DND-41 (cell line): ENCODE results near the gene KIF25.

Source experiments
- ATAC-seq: fragments of 200-7000 bp; cut with Tn5 transposase; 3 replicates; pipeline ENCODE4 v1.9.1; 2021; ENCODE audit warnings: low read depth; ENCODE audit not compliant: insufficient read depth
- DNase-seq: peaks from one replicate; pipeline ENCODE4 v3.0.0-alpha.2; 2020
- H2AFZ ChIP-seq: 2 replicates; pipeline ENCODE4 v1.6.0; 2012; ENCODE audit warnings: low read depth, low read length
- H3K27ac ChIP-seq: 2 replicates; pipeline ENCODE4 v1.5.1; 2012; ENCODE audit warnings: low read length, inconsistent platforms
- H3K27me3 ChIP-seq: fragments of 200-600 bp; sonication (generic); 2 replicates; pipeline ENCODE4 v1.6.0; 2012; ENCODE audit warnings: low read length, mild to moderate bottlenecking, inconsistent platforms; ENCODE audit not compliant: insufficient read depth, poor library complexity
- H3K36me3 ChIP-seq: 2 replicates; pipeline ENCODE4 v1.5.1; 2012; ENCODE audit warnings: low read length, inconsistent platforms; ENCODE audit not compliant: insufficient read depth
- H3K4me1 ChIP-seq: 2 replicates; pipeline ENCODE4 v1.5.1; 2012; ENCODE audit warnings: mild to moderate bottlenecking, low read length; ENCODE audit not compliant: insufficient read depth
- H3K4me2 ChIP-seq: 2 replicates; pipeline ENCODE4 v1.6.0; 2012; ENCODE audit warnings: mild to moderate bottlenecking, moderate library complexity, low read length, inconsistent platforms; ENCODE audit not compliant: insufficient read depth
- H3K4me3 ChIP-seq, 2 experiments: fragments of 200-600 bp in 1 of 2; shearing (Covaris generic) in 1 of 2; 2 replicates each; pipeline ENCODE4 v1.5.1; 2012 to 2016; ENCODE audit warnings: inconsistent platforms in 2 of 2, low read length in 2 of 2, mild to moderate bottlenecking in 2 of 2, low read depth in 1 of 2, moderate library complexity in 1 of 2
- H3K79me2 ChIP-seq: 2 replicates; pipeline ENCODE4 v1.6.0; 2012; ENCODE audit warnings: low read length, inconsistent platforms; ENCODE audit not compliant: insufficient read depth
- H3K9ac ChIP-seq: 2 replicates; pipeline ENCODE4 v1.6.0; 2012; ENCODE audit warnings: low read depth, mild to moderate bottlenecking, inconsistent platforms, low read length, moderate library complexity
- H3K9me3 ChIP-seq: 2 replicates; pipeline ENCODE4 v1.5.1; 2012; ENCODE audit warnings: low read length, moderate library complexity, mild to moderate bottlenecking, inconsistent platforms; ENCODE audit not compliant: insufficient read depth, severe bottlenecking
- H4K20me1 ChIP-seq: 2 replicates; pipeline ENCODE4 v1.6.0; 2012; ENCODE audit warnings: low read length; ENCODE audit not compliant: insufficient read depth
- EZH2 ChIP-seq: IDR thresholded peaks from 3 replicates; pipeline ENCODE4 v1.6.1; 2012; ENCODE audit warnings: borderline replicate concordance, low read depth, mild to moderate bottlenecking, moderate library complexity, low read length, inconsistent platforms; ENCODE audit not compliant: severe bottlenecking
- TF ChIP-seq, protein P1 (sequence below): IDR thresholded peaks from 2 replicates; pipeline ENCODE4 v1.5.1; 2012; ENCODE audit warnings: borderline replicate concordance, low read length, moderate library complexity, mild to moderate bottlenecking; ENCODE audit not compliant: poor library complexity, severe bottlenecking; ENCODE audit errors: extremely low read depth

Gene KIF25

DNA sequence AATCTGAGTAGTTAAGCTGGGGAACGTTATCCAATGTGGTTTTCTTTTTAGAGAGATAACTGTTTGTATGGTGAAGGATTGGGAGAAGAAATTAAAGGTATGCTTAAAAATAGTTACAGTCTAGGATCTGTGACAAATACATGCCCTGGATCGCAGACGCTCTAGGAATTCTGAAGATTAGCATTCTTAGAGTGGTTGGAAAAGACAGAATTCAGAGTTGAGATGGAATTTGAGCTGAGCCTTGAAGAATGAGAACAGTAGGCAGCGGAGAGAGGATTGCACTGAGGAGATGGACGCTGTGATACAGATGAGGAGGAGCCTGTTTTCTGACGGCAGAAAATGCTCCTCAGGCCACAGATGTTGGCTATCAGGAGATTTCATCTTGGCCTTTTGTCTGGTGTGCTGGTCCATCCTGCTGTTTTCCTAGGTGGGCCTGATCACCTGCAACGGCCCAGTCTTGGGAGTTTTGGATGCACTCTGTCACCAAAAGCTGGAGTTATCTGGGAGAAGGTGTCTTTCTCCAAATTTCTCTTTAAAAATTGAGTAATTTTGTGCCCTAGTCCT lies 48.3 kb upstream of the KIF25 start:
- no peaks in the 10 kb centered on the region for H3K79me2 ChIP-seq
- DNase-seq (no peak), ATAC-seq (no peak)
- TF ChIP-seq EZH2 = no peak
- TF ChIP-seq, protein P1, sequence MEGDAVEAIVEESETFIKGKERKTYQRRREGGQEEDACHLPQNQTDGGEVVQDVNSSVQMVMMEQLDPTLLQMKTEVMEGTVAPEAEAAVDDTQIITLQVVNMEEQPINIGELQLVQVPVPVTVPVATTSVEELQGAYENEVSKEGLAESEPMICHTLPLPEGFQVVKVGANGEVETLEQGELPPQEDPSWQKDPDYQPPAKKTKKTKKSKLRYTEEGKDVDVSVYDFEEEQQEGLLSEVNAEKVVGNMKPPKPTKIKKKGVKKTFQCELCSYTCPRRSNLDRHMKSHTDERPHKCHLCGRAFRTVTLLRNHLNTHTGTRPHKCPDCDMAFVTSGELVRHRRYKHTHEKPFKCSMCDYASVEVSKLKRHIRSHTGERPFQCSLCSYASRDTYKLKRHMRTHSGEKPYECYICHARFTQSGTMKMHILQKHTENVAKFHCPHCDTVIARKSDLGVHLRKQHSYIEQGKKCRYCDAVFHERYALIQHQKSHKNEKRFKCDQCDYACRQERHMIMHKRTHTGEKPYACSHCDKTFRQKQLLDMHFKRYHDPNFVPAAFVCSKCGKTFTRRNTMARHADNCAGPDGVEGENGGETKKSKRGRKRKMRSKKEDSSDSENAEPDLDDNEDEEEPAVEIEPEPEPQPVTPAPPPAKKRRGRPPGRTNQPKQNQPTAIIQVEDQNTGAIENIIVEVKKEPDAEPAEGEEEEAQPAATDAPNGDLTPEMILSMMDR = no peak
- no peaks in the 10 kb centered on the region for H3K27me3 ChIP-seq
- H3K27ac ChIP-seq = no peak overlapping the region
- H3K9ac ChIP-seq = no peak overlapping the region
- H2AFZ ChIP-seq = no peak overlapping the region
- H3K4me2 ChIP-seq = no peak overlapping the region
- H3K4me1 ChIP-seq = no peaks in the 10 kb centered on the region
- H3K4me3 ChIP-seq = no peak overlapping the region
- no peaks in the 10 kb centered on the region for H3K9me3 ChIP-seq
- no peaks in the 10 kb centered on the region for H4K20me1 ChIP-seq
- H3K36me3 ChIP-seq = no peaks in the 10 kb centered on the region

DNA sequence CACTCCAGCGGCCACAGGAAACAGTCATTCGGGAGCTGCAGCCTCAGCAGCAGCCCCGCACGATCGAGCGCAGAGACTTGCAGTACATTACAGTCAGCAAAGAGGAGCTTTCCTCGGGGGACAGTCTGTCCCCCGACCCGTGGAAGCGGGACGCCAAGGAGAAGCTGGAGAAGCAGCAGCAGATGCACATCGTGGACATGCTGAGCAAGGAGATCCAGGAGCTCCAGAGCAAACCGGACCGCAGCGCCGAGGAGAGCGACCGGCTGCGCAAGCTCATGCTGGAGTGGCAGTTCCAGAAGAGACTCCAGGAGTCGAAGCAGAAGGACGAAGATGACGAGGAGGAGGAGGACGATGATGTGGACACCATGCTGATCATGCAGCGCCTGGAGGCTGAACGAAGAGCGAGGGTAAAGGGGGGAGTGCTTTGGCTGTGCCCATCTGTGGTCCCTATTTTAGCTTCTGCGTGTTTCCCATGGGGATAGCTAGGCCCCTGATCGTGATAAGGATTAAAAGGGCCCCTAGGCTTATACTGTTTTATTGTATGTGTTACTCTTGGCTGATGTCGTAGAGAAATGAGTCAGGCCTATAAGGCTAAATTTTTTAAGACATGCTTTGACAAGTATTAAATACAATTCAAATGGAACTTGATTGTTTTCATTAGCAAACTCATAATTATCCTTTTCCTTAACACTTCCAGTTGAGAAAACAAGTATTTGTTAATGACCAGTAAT lies 45.5 kb upstream of the KIF25 start:
- Histone ChIP-seq H3K27ac (no peak overlapping the region), H3K9me3 (no peaks in the 10 kb centered on the region), H3K4me3 (no peak overlapping the region), H3K36me3 (no peaks in the 10 kb centered on the region), H3K4me1 (no peaks in the 10 kb centered on the region), H3K9ac (no peak overlapping the region), H4K20me1 (no peaks in the 10 kb centered on the region), H2AFZ (no peak overlapping the region), H3K27me3 (no peaks in the 10 kb centered on the region), H3K79me2 (no peaks in the 10 kb centered on the region), H3K4me2 (no peak overlapping the region)
- no peak for DNase-seq
- TF ChIP-seq, protein P1 = no peak
- TF ChIP-seq EZH2 = no peak
- ATAC-seq = no peak

DNA sequence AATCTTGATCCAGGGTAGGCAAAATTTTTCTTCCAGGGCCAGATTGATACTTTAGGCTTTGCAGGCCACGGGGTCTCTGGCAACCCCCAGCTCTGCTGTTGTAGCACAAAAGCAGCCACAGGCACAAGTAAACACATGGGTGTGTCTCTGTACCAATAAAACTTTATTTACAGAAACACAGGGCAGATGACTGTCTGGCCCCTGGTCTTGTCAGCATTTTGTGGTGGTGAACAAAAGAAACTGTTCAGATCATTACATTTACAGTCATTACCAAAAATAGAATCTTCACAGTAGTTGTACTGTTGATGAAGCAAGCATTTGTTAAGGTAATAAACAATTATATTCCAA lies 45.0 kb upstream of the KIF25 start:
- Histone ChIP-seq H4K20me1 (no peaks in the 10 kb centered on the region), H2AFZ (no peak overlapping the region), H3K9ac (no peak overlapping the region), H3K4me2 (no peak overlapping the region), H3K36me3 (no peaks in the 10 kb centered on the region), H3K79me2 (no peaks in the 10 kb centered on the region), H3K4me1 (no peaks in the 10 kb centered on the region), H3K27ac (no peak overlapping the region), H3K9me3 (no peaks in the 10 kb centered on the region), H3K4me3 (no peak overlapping the region), H3K27me3 (no peaks in the 10 kb centered on the region)
- DNase-seq (no peak), ATAC-seq (no peak)
- no peak for TF ChIP-seq EZH2
- TF ChIP-seq, protein P1 = no peak

DNA sequence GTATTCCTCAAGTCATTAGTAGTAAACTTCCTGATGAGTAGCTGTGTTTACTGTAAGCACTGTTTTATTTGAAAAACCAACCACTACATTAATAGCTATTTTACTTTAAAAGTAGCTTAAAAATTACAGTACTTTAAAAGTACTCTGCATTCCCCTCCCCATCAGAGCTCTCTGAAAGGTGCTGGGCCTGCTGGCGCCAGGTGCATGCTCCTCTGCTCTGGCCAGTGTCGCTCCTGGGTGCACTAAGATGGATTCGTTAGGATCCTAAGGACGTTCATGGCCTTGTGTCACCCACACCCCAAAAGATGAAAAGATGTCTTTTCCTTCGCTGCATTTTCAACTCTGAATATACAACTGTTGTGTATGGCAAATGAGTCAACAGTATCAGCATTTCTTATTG lies 43.9 kb upstream of the KIF25 start:
- Histone ChIP-seq H3K79me2 (no peaks in the 10 kb centered on the region), H3K27ac (no peak overlapping the region), H4K20me1 (no peaks in the 10 kb centered on the region), H3K4me2 (no peak overlapping the region), H3K4me3 (no peak overlapping the region), H3K9me3 (no peaks in the 10 kb centered on the region), H3K9ac (no peak overlapping the region), H3K36me3 (no peaks in the 10 kb centered on the region), H3K4me1 (no peaks in the 10 kb centered on the region), H3K27me3 (no peaks in the 10 kb centered on the region), H2AFZ (no peak overlapping the region)
- TF ChIP-seq EZH2 = no peak
- TF ChIP-seq, protein P1 = no peak
- no peak for DNase-seq
- no peak for ATAC-seq
